Loucy (cell line): ENCODE results near the gene HOXB4.
"Not testable (repeated sequence)": the region's sequence is repeated elsewhere in the genome, so short reads cannot be mapped to it uniquely, and the experiment has no call there.

ENCODE experiments used
- H2AFZ ChIP-seq: fragments of 200-600 bp; sonication (generic); 2 replicates; pipeline ENCODE4 v1.6.0; 2016; ENCODE audit warnings: antibody characterized with exemption, mild to moderate bottlenecking, low read length, moderate library complexity
- H3F3A ChIP-seq: fragments of 200-600 bp; 2 replicates; pipeline ENCODE4 v1.6.0; 2016; ENCODE audit warnings: antibody characterized with exemption, low read depth, mild to moderate bottlenecking
- H3K27me3 ChIP-seq: fragments of 200-600 bp; sonication (generic); 2 replicates; pipeline ENCODE4 v1.6.1; 2014; ENCODE audit warnings: low read length, mild to moderate bottlenecking; ENCODE audit not compliant: insufficient read depth, poor library complexity, severe bottlenecking
- H3K36me3 ChIP-seq: fragments of 200-600 bp; sonication (generic); 2 replicates; pipeline ENCODE4 v1.6.1; 2016; ENCODE audit warnings: low read length; ENCODE audit not compliant: insufficient read depth
- H3K4me1 ChIP-seq: fragments of 200-600 bp; sonication (generic); 2 replicates; pipeline ENCODE4 v1.5.1; 2014; ENCODE audit warnings: low read length, mild to moderate bottlenecking; ENCODE audit not compliant: insufficient read depth, poor library complexity, severe bottlenecking
- H3K4me2 ChIP-seq: fragments of 200-600 bp; sonication (generic); 2 replicates; pipeline ENCODE4 v1.6.0; 2014; ENCODE audit warnings: antibody characterized with exemption, low read length, low read depth, mild to moderate bottlenecking; ENCODE audit not compliant: poor library complexity, severe bottlenecking
- H3K4me3 ChIP-seq: fragments of 200-600 bp; sonication (generic); 2 replicates; pipeline ENCODE4 v1.5.1; 2014; ENCODE audit warnings: low read length, mild to moderate bottlenecking, mixed read lengths; ENCODE audit not compliant: poor library complexity, severe bottlenecking
- H3K79me2 ChIP-seq: fragments of 200-600 bp; sonication (generic); 2 replicates; pipeline ENCODE4 v1.6.1; 2014; ENCODE audit warnings: low read length; ENCODE audit not compliant: insufficient read depth
- H3K9ac ChIP-seq: fragments of 200-600 bp; sonication (generic); 2 replicates; pipeline ENCODE4 v1.6.0; 2014; ENCODE audit warnings: mild to moderate bottlenecking, low read depth, low read length, moderate library complexity; ENCODE audit not compliant: poor library complexity, severe bottlenecking
- H3K9me2 ChIP-seq: fragments of 200-600 bp; sonication (generic); replicated peaks from 2 replicates; pipeline ENCODE4 v1.6.1; 2016; ENCODE audit warnings: low read depth, low read length, mixed read lengths
- H3K9me3 ChIP-seq: fragments of 200-600 bp; sonication (generic); 2 replicates; pipeline ENCODE4 v1.6.1; 2014; ENCODE audit warnings: mild to moderate bottlenecking, antibody characterized with exemption, low read length, low read depth; ENCODE audit not compliant: insufficient read depth
- H4K20me1 ChIP-seq: fragments of 200-600 bp; sonication (generic); 2 replicates; pipeline ENCODE4 v1.6.0; 2014; ENCODE audit warnings: antibody characterized with exemption, low read length, mild to moderate bottlenecking; ENCODE audit not compliant: insufficient read depth, poor library complexity, severe bottlenecking
- CTCF ChIP-seq: fragments of 200-600 bp; sonication (generic); conservative IDR thresholded peaks from 2 replicates; pipeline ENCODE4 v1.5.1; 2014; ENCODE audit warnings: mild to moderate bottlenecking, antibody characterized with exemption, low read length
- EZH2phosphoT487 ChIP-seq: fragments of 200-600 bp; IDR thresholded peaks from 2 replicates; pipeline ENCODE4 v1.6.1; 2018; ENCODE audit warnings: antibody characterized with exemption, mild to moderate bottlenecking, moderate library complexity, borderline replicate concordance

HOXB4 gene

GRCh38 chr17:48537316-48537715 is 40.8 kb downstream of the HOXB4 start:
- peaks cover 23% of the 10 kb centered on the region for H3K4me1 ChIP-seq
- no peak overlapping the region for H3K4me2 ChIP-seq
- peaks cover 6% of the 10 kb centered on the region for H3K27me3 ChIP-seq
- no peaks in the 10 kb centered on the region for H3K36me3 ChIP-seq
- H3K9me3 ChIP-seq: no peaks in the 10 kb centered on the region
- H3F3A ChIP-seq: 0 out of 2 replicates have a peak, but pooled peaks cover 5% of the 10 kb centered on the region
- peaks cover 37% of the 10 kb centered on the region for H3K79me2 ChIP-seq
- H3K9me2 ChIP-seq: no peaks in the 10 kb centered on the region
- no peak overlapping the region for H3K4me3 ChIP-seq
- H4K20me1 ChIP-seq: no peaks in the 10 kb centered on the region
- H2AFZ ChIP-seq: no peak overlapping the region
- H3K9ac ChIP-seq: no peak overlapping the region
- TF ChIP-seq CTCF: no peak
- no peak for TF ChIP-seq EZH2phosphoT487

- H3K36me3 ChIP-seq, H3F3A ChIP-seq, H3K9me3 ChIP-seq, H3K27me3 ChIP-seq, H4K20me1 ChIP-seq, H3K4me2 ChIP-seq, H2AFZ ChIP-seq, H3K9me2 ChIP-seq, H3K9ac ChIP-seq, H3K4me3 ChIP-seq: not testable (repeated sequence)
- peaks cover 24% of the 10 kb centered on the region for H3K79me2 ChIP-seq
- peaks cover 22% of the 10 kb centered on the region for H3K4me1 ChIP-seq
These were observed 42.2 kb downstream of the HOXB4 start for GRCh38 chr17:48535793-48536559.

GRCh38 chr17:48532261-48532660 is 45.9 kb downstream of the HOXB4 start:
- H4K20me1 ChIP-seq: no peaks in the 10 kb centered on the region
- no peak overlapping the region for H3K4me3 ChIP-seq
- H3K79me2 ChIP-seq: no peaks in the 10 kb centered on the region
- no peaks in the 10 kb centered on the region for H3K9me2 ChIP-seq
- no peak for TF ChIP-seq CTCF
- TF ChIP-seq EZH2phosphoT487: no peak
- no peaks in the 10 kb centered on the region for H3K27me3 ChIP-seq
- H3F3A ChIP-seq: no peaks in the 10 kb centered on the region
- H3K4me2 ChIP-seq: no peak overlapping the region
- peaks cover 4% of the 10 kb centered on the region for H3K4me1 ChIP-seq
- H3K36me3 ChIP-seq: no peaks in the 10 kb centered on the region
- H3K9me3 ChIP-seq: no peaks in the 10 kb centered on the region
- H3K9ac ChIP-seq: no peak overlapping the region
- H2AFZ ChIP-seq: no peak overlapping the region

GRCh38 chr17:48530887-48531272 is 47.3 kb downstream of the HOXB4 start, which contains the start of gene HOXB1:
Gene HOXB1 (minus strand): TSS chr17:48531011. CDS start chr17:48530904, 107 bp downstream.
- no peaks in the 10 kb centered on the region for H3K9me3 ChIP-seq
- no peaks in the 10 kb centered on the region for H3K79me2 ChIP-seq
- H3F3A ChIP-seq: no peaks in the 10 kb centered on the region
- no peaks in the 10 kb centered on the region for H3K9me2 ChIP-seq
- no peaks in the 10 kb centered on the region for H3K27me3 ChIP-seq
- no peak within 1 kb of the TSS for H2AFZ ChIP-seq
- H3K4me1 ChIP-seq: peaks cover 4% of the 10 kb centered on the region
- H3K4me2 ChIP-seq: no peak within 1 kb of the TSS
- no peaks in the 10 kb centered on the region for H3K36me3 ChIP-seq
- no peaks in the 10 kb centered on the region for H4K20me1 ChIP-seq
- TF ChIP-seq EZH2phosphoT487 (no peak), CTCF (no peak)
- H3K4me3 ChIP-seq: no peak within 1 kb of the TSS
- no peak within 1 kb of the TSS for H3K9ac ChIP-seq
